K562 (cell line): ENCODE data around the gene TOM1L2. TPM values are rescaled to one million over a fixed set of nuclear protein-coding genes. Genes with fewer than 3 reads are reported as not detected.
A peak's percentile ranks its signal among the peaks of the same experiment; 100 is the strongest.

Source experiments
- ARID3B ChIP-seq: fragments of 250-450 bp; sonication (Bioruptor Pico); IDR thresholded peaks from 2 replicates; pipeline ENCODE4 v1.4.0; 2020; ENCODE audit warnings: borderline replicate concordance
- CEBPB ChIP-seq: fragments of 450-650 bp; IDR thresholded peaks from 2 replicates; pipeline ENCODE4 v1.6.1; 2016; ENCODE audit warnings: missing genetic modification characterization, missing compliant biosample characterization
- CHD4 ChIP-seq: fragments of 200-600 bp; sonication (generic); IDR thresholded peaks from 3 replicates; pipeline ENCODE4 v1.6.1; 2012; ENCODE audit warnings: low read depth, mild to moderate bottlenecking, mixed read lengths, low read length, inconsistent platforms; ENCODE audit not compliant: insufficient read depth, insufficient replicate concordance, poor library complexity, severe bottlenecking
- CREB3L1 ChIP-seq: fragments of 450-650 bp; IDR thresholded peaks from 2 replicates; pipeline ENCODE4 v1.6.1; 2014; ENCODE audit warnings: low read depth, mild to moderate bottlenecking, moderate library complexity, borderline replicate concordance
- FOXO4 ChIP-seq: fragments of 450-650 bp; formaldehyde crosslinking; IDR thresholded peaks from 2 replicates; pipeline ENCODE4 v1.4.0; 2020; ENCODE audit warnings: mild to moderate bottlenecking, moderate library complexity
- HMG20B ChIP-seq: fragments of 250-450 bp; sonication (Bioruptor Pico); IDR thresholded peaks from 2 replicates; pipeline ENCODE4 v1.5.0; 2021; ENCODE audit warnings: mild to moderate bottlenecking
- HOXB6 ChIP-seq: fragments of 250-450 bp; sonication (Bioruptor Pico); IDR thresholded peaks from 2 replicates; pipeline ENCODE4 v1.5.1; 2022; ENCODE audit warnings: mild to moderate bottlenecking, borderline replicate concordance
- IFI16 ChIP-seq: fragments of 250-450 bp; sonication (Bioruptor Pico); IDR thresholded peaks from 2 replicates; pipeline ENCODE4 v2.1.2; 2022; ENCODE audit warnings: mild to moderate bottlenecking, inconsistent platforms
- IRF2 ChIP-seq: sonication (generic); formaldehyde crosslinking; IDR thresholded peaks from 2 replicates; pipeline ENCODE4 v1.8.1; 2022; ENCODE audit warnings: mild to moderate bottlenecking, missing genetic modification reagents
- JUND ChIP-seq, 2 experiments: IDR thresholded peaks; 2 replicates in 1 of 2; 3 replicates in 1 of 2; pipeline ENCODE4 v1.6.1; 2011; ENCODE audit warnings: borderline replicate concordance in 2 of 2, low read depth in 2 of 2, low read length in 2 of 2, improper control_type of control experiment in 1 of 2, missing biosample characterization in 1 of 2, missing genetic modification characterization in 1 of 2, missing genetic modification reagents in 1 of 2
- NCOR1 ChIP-seq: fragments of 450-650 bp; IDR thresholded peaks from 2 replicates; pipeline ENCODE4 v1.6.1; 2016; ENCODE audit warnings: mild to moderate bottlenecking, moderate library complexity
- POLR2A ChIP-seq: fragments of 450-650 bp; conservative IDR thresholded peaks from 2 replicates; pipeline ENCODE4 v1.6.1; 2016
- POLR2B ChIP-seq: fragments of 450-650 bp; IDR thresholded peaks from 2 replicates; pipeline ENCODE4 v1.6.1; 2018; ENCODE audit warnings: low read depth; ENCODE audit not compliant: partially characterized antibody
- POU5F1 ChIP-seq: fragments of 150-350 bp; IDR thresholded peaks from 2 replicates; pipeline ENCODE4 v1.6.1; 2014; ENCODE audit warnings: borderline replicate concordance, low read length, low read depth, mild to moderate bottlenecking; ENCODE audit not compliant: partially characterized antibody
- RBBP5 ChIP-seq: fragments of 200-600 bp; sonication (generic); IDR thresholded peaks from 2 replicates; pipeline ENCODE4 v1.6.1; 2012; ENCODE audit warnings: borderline replicate concordance, mild to moderate bottlenecking, low read length, control low read depth, inconsistent platforms; ENCODE audit not compliant: insufficient read depth, poor library complexity, severe bottlenecking
- RFX5 ChIP-seq: IDR thresholded peaks from 2 replicates; pipeline ENCODE4 v1.6.1; 2011; ENCODE audit warnings: low read depth, mild to moderate bottlenecking, improper control_type of control experiment, low read length
- SP1 ChIP-seq: sonication (generic); formaldehyde crosslinking; IDR thresholded peaks from 2 replicates; pipeline ENCODE4 v1.8.1; 2022; ENCODE audit warnings: mild to moderate bottlenecking, missing genetic modification reagents
- TCFL5 ChIP-seq: fragments of 250-450 bp; sonication (Bioruptor Pico); conservative IDR thresholded peaks from 2 replicates; pipeline ENCODE4 v1.6.1; 2021; ENCODE audit warnings: mild to moderate bottlenecking, moderate library complexity, matching md5 sums
- TFE3 ChIP-seq: fragments of 450-650 bp; formaldehyde crosslinking; IDR thresholded peaks from 2 replicates; pipeline ENCODE4 v1.4.0; 2020; ENCODE audit warnings: mild to moderate bottlenecking, mixed read lengths
- TSC22D4 ChIP-seq: fragments of 450-650 bp; IDR thresholded peaks from 2 replicates; pipeline ENCODE4 v1.6.1; 2016; ENCODE audit warnings: missing genetic modification characterization, missing biosample characterization, control low read depth
- ZC3H11A ChIP-seq: IDR thresholded peaks from 2 replicates; pipeline ENCODE4 v1.6.1; 2012; ENCODE audit warnings: low read depth, low read length, improper control_type of control experiment
- ZKSCAN8 ChIP-seq: fragments of 200-800 bp; sonication (Bioruptor generic); IDR thresholded peaks from 2 replicates; pipeline ENCODE4 v1.6.1; 2016; ENCODE audit warnings: missing genetic modification characterization, missing compliant biosample characterization
- ZNF347 ChIP-seq: fragments of 450-650 bp; formaldehyde crosslinking; IDR thresholded peaks from 2 replicates; pipeline ENCODE4 v1.4.0; 2020; ENCODE audit warnings: low read depth, mild to moderate bottlenecking, moderate library complexity
- polyA plus RNA-seq, 8 experiments: library from polyadenylated mRNA; depleted of rRNA in 4 of 8; stranded (reverse) in 5 of 8; unstranded in 3 of 8; fragments of >200 nt; fragmentation: Nextera tagmentation in 2 of 8; fragmentation: Illumina TruSeq in 1 of 8; extraction: Ambion mirVana in 2 of 8; extraction: Trizol in 1 of 8; gene quantifications; 2 replicates each; pipeline versions ENCODE4 v1.2.1 to v1.2.3, GENCODE V29; 2011 to 2014; ENCODE audit warnings: inconsistent platforms in 1 of 8, missing spikeins in 1 of 8
- total RNA-seq, 7 experiments: library from RNA; depleted of rRNA in 6 of 7; stranded (reverse); fragments of >200 nt in 6 of 7; fragmentation: Illumina TruSeq in 2 of 7; extraction: Trizol in 2 of 7; gene quantifications; 2 replicates each; pipeline versions ENCODE4 v1.2.1 to v1.2.3, GENCODE V29; 2011 to 2021; ENCODE audit warnings: low replicate concordance in 1 of 7

The TOM1L2 gene
- total and polyA plus RNA-seq, 9 of the 15 experiments (the other 6 are each of a cell fraction or from before 2014, with no cell fraction given) = 0.07 to 6.0 (median 2.5) TPM

GRCh38 chr17:17836250-17836817, 135.9 kb downstream of the TOM1L2 start (continued):
- TF ChIP-seq CREB3L1 = no peak; the same call in 1 of the 2 replicates
- no peak for TF ChIP-seq POU5F1
- TF ChIP-seq HOXB6 (CRISPR knock-in tag) = no peak
- TF ChIP-seq ARID3B (CRISPR knock-in tag) = no peak
- peak; percentile 92 for TF ChIP-seq POLR2B
- TF ChIP-seq HMG20B = no peak
- no peak for TF ChIP-seq RFX5
- TF ChIP-seq IFI16 (CRISPR knock-in tag) = no peak
- TF ChIP-seq NCOR1 = peak; percentile 89
- no peak for TF ChIP-seq CEBPB (tag)
- no peak for TF ChIP-seq IRF2 (CRISPR knock-in tag)
- TF ChIP-seq TFE3 (CRISPR knock-in tag) = no peak
- TF ChIP-seq ZNF347 (CRISPR knock-in tag) = no peak
- peak; percentile 93 for TF ChIP-seq POLR2A
- no peak for TF ChIP-seq CHD4
- TF ChIP-seq FOXO4 (CRISPR knock-in tag) = 0 out of 2 replicates have a peak, but pooled peaks have one; percentile 59
- TF ChIP-seq JUND (IDR thresholded peaks at IDR 0.05; ENCODE audit: borderline replicate concordance, low read depth, low read length) = peak; percentile 86
- peak; percentile 67; the same call in 1 of the 3 replicates for TF ChIP-seq JUND (tag; IDR thresholded peaks at IDR 0.05; ENCODE audit: borderline replicate concordance, low read depth, low read length)
- TF ChIP-seq ZC3H11A = no peak
- no peak for TF ChIP-seq ZKSCAN8 (CRISPR knock-in tag)
- no peak for TF ChIP-seq TSC22D4 (tag)
- TF ChIP-seq TCFL5 (CRISPR knock-in tag) = no peak
- no peak for TF ChIP-seq RBBP5
- peak; percentile 79 for TF ChIP-seq SP1
